GM12801 (cell line): Measurements from ENCODE around the gene RNF40.

Source experiments
- CTCF ChIP-seq: IDR thresholded peaks from one replicate; pipeline ENCODE4 v1.5.1; 2011; ENCODE audit warnings: control low read depth; ENCODE audit not compliant: insufficient read length; ENCODE audit errors: extremely low read depth

The RNF40 gene

GRCh38 chr16:30775131-30775391 lies 12.9 kb downstream of the RNF40 start:
- no peak for TF ChIP-seq CTCF

- TF ChIP-seq CTCF = no peak
These were observed 13.5 kb downstream of the RNF40 start for GRCh38 chr16:30775392-30776188.

GRCh38 chr16:30777591-30778297 lies 15.6 kb downstream of the RNF40 start:
- no peak for TF ChIP-seq CTCF

GRCh38 chr16:30778549-30779244 lies 16.6 kb downstream of the RNF40 start:
- no peak for TF ChIP-seq CTCF

- no peak for TF ChIP-seq CTCF
These were observed 17.5 kb downstream of the RNF40 start for GRCh38 chr16:30779596-30779995.

GRCh38 chr16:30780021-30780420 lies 17.9 kb downstream of the RNF40 start:
- TF ChIP-seq CTCF = no peak

- no peak for TF ChIP-seq CTCF
These were observed 18.4 kb downstream of the RNF40 start for GRCh38 chr16:30780549-30780948.
